ENCODE results near the gene MORC2.

Gene MORC2

DNA sequence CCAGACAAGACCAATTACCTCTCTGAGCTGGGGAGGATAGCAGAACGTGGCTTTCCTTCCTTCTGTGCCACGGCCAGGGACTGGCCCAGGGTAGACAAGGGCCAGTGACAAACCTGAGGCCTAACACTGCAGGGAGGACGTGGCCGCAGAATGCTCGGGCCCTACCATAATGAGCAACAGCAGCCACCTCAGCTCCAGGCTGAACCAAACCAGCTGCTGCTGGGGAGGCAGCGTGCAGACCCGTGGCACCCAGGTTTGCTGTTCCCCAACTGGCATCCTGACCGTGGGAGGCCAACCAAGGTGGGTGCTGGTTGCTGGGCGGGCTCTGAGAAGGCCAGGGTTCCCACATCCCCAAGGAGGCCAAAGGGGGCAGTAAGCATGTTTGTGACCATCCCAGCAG is 83.0 kb downstream of the MORC2 start:
- no peaks in the 10 kb centered on the region for H3K9me2 ChIP-seq (ENCODE audit: low read depth, low read length)
- no peak overlapping the region for H3K4me3 ChIP-seq (ENCODE audit: low read depth, low read length, poor library complexity, severe bottlenecking)
- no peaks in the 10 kb centered on the region for H4K20me1 ChIP-seq (ENCODE audit: insufficient read depth, low read length)
- no peaks in the 10 kb centered on the region for H3K4me1 ChIP-seq (ENCODE audit: insufficient read depth, low read length, severe bottlenecking)
- no peaks in the 10 kb centered on the region for H3K79me2 ChIP-seq (ENCODE audit: insufficient read depth, low read length)
- H3K36me3 ChIP-seq (ENCODE audit: insufficient read depth, low read length) = no peaks in the 10 kb centered on the region
- no peak overlapping the region for H3K4me2 ChIP-seq (ENCODE audit: low read length)
- no peak for TF ChIP-seq EZH2 (IDR thresholded peaks at IDR 0.05; ENCODE audit: borderline replicate concordance, low read length)
- TF ChIP-seq, protein P1, sequence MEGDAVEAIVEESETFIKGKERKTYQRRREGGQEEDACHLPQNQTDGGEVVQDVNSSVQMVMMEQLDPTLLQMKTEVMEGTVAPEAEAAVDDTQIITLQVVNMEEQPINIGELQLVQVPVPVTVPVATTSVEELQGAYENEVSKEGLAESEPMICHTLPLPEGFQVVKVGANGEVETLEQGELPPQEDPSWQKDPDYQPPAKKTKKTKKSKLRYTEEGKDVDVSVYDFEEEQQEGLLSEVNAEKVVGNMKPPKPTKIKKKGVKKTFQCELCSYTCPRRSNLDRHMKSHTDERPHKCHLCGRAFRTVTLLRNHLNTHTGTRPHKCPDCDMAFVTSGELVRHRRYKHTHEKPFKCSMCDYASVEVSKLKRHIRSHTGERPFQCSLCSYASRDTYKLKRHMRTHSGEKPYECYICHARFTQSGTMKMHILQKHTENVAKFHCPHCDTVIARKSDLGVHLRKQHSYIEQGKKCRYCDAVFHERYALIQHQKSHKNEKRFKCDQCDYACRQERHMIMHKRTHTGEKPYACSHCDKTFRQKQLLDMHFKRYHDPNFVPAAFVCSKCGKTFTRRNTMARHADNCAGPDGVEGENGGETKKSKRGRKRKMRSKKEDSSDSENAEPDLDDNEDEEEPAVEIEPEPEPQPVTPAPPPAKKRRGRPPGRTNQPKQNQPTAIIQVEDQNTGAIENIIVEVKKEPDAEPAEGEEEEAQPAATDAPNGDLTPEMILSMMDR (IDR thresholded peaks at IDR 0.05; ENCODE audit: low read length) = no peak
- H3K27me3 ChIP-seq (ENCODE audit: insufficient read depth, low read length) = 0 out of 2 replicates have a peak, but pooled peaks cover 3% of the 10 kb centered on the region
- no peak overlapping the region for H3K9ac ChIP-seq (ENCODE audit: low read length)
- no peak overlapping the region for H2AFZ ChIP-seq (ENCODE audit: low read length)
- no peaks in the 10 kb centered on the region for H3K9me3 ChIP-seq (ENCODE audit: low read length)
- H3K27ac ChIP-seq (ENCODE audit: low read depth, low read length, poor library complexity, severe bottlenecking) = no peak overlapping the region
- H3F3A ChIP-seq (ENCODE audit: insufficient read depth, low read length) = no peaks in the 10 kb centered on the region

DNA sequence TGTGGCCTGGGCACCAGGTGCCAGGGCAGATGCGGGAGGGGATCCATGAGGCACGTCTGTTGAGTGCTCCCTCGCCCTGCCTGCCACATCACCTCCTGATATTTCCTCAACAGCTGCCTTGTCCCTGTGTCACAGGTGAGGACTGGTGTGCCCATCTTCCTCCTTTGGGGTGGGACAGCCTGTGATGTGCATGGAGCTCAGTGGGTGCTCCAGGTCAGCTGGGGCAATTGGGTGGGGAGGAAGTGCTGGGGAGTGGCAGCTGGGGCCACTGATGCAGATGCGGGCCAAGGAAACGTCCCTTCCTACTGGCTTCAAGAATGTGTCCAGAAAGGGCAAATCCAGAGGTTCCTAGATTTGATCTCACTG is 83.6 kb downstream of the MORC2 start:
- Histone ChIP-seq H3K36me3 (ENCODE audit: insufficient read depth, low read length) (no peaks in the 10 kb centered on the region), H3K4me2 (ENCODE audit: low read length) (no peak overlapping the region), H4K20me1 (ENCODE audit: insufficient read depth, low read length) (no peaks in the 10 kb centered on the region), H3K4me3 (ENCODE audit: low read depth, low read length, poor library complexity, severe bottlenecking) (no peak overlapping the region), H3K9me2 (ENCODE audit: low read depth, low read length) (no peaks in the 10 kb centered on the region), H3K9ac (ENCODE audit: low read length) (no peak overlapping the region), H3K27me3 (ENCODE audit: insufficient read depth, low read length) (0 out of 2 replicates have a peak, but pooled peaks cover 3% of the 10 kb centered on the region), H3K9me3 (ENCODE audit: low read length) (no peaks in the 10 kb centered on the region), H3K27ac (ENCODE audit: low read depth, low read length, poor library complexity, severe bottlenecking) (no peak overlapping the region), H3F3A (ENCODE audit: insufficient read depth, low read length) (no peaks in the 10 kb centered on the region), H3K79me2 (ENCODE audit: insufficient read depth, low read length) (no peaks in the 10 kb centered on the region), H2AFZ (ENCODE audit: low read length) (no peak overlapping the region), H3K4me1 (ENCODE audit: insufficient read depth, low read length, severe bottlenecking) (no peaks in the 10 kb centered on the region)
- TF ChIP-seq EZH2 (IDR thresholded peaks at IDR 0.05; ENCODE audit: borderline replicate concordance, low read length) = no peak
- TF ChIP-seq, protein P1 (IDR thresholded peaks at IDR 0.05; ENCODE audit: low read length) = no peak

DNA sequence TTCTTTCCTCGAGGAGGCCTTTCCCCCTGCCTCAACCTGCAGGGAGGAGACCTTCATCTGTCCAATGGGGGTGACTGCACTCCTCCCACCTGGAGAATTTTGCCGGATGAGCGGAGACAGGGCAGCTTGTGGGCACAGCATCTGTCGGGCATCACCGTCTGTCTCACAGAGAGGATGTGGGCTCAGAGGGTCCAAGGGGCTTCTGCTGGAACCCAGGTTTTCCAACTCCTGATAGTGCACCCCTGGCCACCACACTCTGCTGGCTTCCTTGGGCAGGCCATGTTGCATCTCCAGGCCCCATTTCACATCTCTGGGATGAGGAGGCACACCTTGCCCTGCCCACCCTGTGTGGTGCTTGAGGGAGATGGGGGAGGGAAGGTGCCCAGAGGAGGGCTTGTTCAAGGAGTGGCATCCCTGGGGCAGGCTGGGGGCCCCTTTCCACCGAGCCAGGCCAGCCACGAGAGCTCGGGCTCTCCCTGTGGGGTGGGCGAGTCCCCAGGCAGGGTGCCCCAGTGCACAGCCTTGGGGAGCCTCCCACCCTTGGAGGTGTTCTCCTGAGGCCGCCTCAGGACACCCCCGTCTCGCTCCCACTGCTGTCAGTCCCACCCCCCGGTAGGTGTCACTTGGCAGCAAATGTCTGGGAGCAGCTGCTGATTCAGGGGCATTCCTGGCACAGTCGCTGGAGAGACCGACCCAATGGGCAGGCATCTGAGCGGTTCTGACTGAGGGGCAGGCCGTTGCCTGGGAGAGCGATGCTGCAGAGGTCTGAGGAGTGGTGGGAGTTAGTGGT is 84.2 kb downstream of the MORC2 start:
- H3K4me1 ChIP-seq (ENCODE audit: insufficient read depth, low read length, severe bottlenecking) = no peaks in the 10 kb centered on the region
- no peaks in the 10 kb centered on the region for H3F3A ChIP-seq (ENCODE audit: insufficient read depth, low read length)
- H3K9me2 ChIP-seq (ENCODE audit: low read depth, low read length) = no peaks in the 10 kb centered on the region
- no peak overlapping the region for H3K4me3 ChIP-seq (ENCODE audit: low read depth, low read length, poor library complexity, severe bottlenecking)
- H3K27me3 ChIP-seq (ENCODE audit: insufficient read depth, low read length) = 0 out of 2 replicates have a peak, but pooled peaks cover 3% of the 10 kb centered on the region
- no peak overlapping the region for H3K27ac ChIP-seq (ENCODE audit: low read depth, low read length, poor library complexity, severe bottlenecking)
- no peak overlapping the region for H3K9ac ChIP-seq (ENCODE audit: low read length)
- no peaks in the 10 kb centered on the region for H3K79me2 ChIP-seq (ENCODE audit: insufficient read depth, low read length)
- H3K9me3 ChIP-seq (ENCODE audit: low read length) = no peaks in the 10 kb centered on the region
- TF ChIP-seq, protein P1 (IDR thresholded peaks at IDR 0.05; ENCODE audit: low read length) = no peak
- no peak for TF ChIP-seq EZH2 (IDR thresholded peaks at IDR 0.05; ENCODE audit: borderline replicate concordance, low read length)
- no peak overlapping the region for H2AFZ ChIP-seq (ENCODE audit: low read length)
- no peaks in the 10 kb centered on the region for H4K20me1 ChIP-seq (ENCODE audit: insufficient read depth, low read length)
- no peak overlapping the region for H3K4me2 ChIP-seq (ENCODE audit: low read length)
- no peaks in the 10 kb centered on the region for H3K36me3 ChIP-seq (ENCODE audit: insufficient read depth, low read length)

All from OCI-LY1 (cell line).